ENCODE measurements around the gene DPEP2. TPM values are rescaled to one million over a fixed set of nuclear protein-coding genes. Genes with fewer than 3 reads are reported as not detected.

DPEP2 gene
- total and polyA plus RNA-seq, 2 experiments from 2014 or later = not detected

- Histone ChIP-seq H3K4me3 (no peak overlapping the region), H3K27me3 (ENCODE audit: insufficient read depth) (no peaks in the 10 kb centered on the region), H3K79me2 (replicated peaks; ENCODE audit: insufficient read depth) (no peaks in the 10 kb centered on the region), H3F3A (replicated peaks; ENCODE audit: low read depth) (0 out of 2 replicates have a peak, but pooled peaks cover 3% of the 10 kb centered on the region), H3K27ac (ENCODE audit: low read depth) (no peak overlapping the region), H3K36me3 (ENCODE audit: insufficient read depth) (no peaks in the 10 kb centered on the region), H3K9me2 (ENCODE audit: insufficient read depth) (0 out of 2 replicates have a peak, but pooled peaks cover 2% of the 10 kb centered on the region), H3K4me2 (no peak overlapping the region), H2AFZ (no peak overlapping the region), H3K4me1 (ENCODE audit: insufficient read depth) (no peaks in the 10 kb centered on the region), H4K20me1 (replicated peaks; ENCODE audit: insufficient read depth) (no peaks in the 10 kb centered on the region)
- H3K36me3 Mint-ChIP-seq (ENCODE audit: low read depth) = no peaks in the 10 kb centered on the region
- H3K9me3 Mint-ChIP-seq = no peaks in the 10 kb centered on the region
- H3K4me3 Mint-ChIP-seq = no peak overlapping the region
- ATAC-seq (no peak), DNase-seq (ENCODE audit: low spot score) (no peak)
- peaks cover 4% of the 10 kb centered on the region for H3K27me3 Mint-ChIP-seq (ENCODE audit: insufficient read depth, low read depth, poor library complexity)
- peaks cover 8% of the 10 kb centered on the region; the same call in 2 of the 3 replicates for H3K4me1 Mint-ChIP-seq
- TF ChIP-seq ZNF462 (CRISPR knock-in tag; IDR thresholded peaks at IDR 0.05) = no peak
- no peak for TF ChIP-seq ZNF331 (CRISPR knock-in tag; IDR thresholded peaks at IDR 0.05; ENCODE audit: low read depth)
- no peak for TF ChIP-seq EZH2phosphoT487 (IDR thresholded peaks at IDR 0.05; ENCODE audit: unreplicated experiment)
- no peak for TF ChIP-seq CTCF (conservative IDR thresholded peaks at IDR 0.05; ENCODE audit: low read depth in 2 of 2)
- no peak for TF ChIP-seq ETS1 (IDR thresholded peaks at IDR 0.05)
- TF ChIP-seq ZNF114 (CRISPR knock-in tag; IDR thresholded peaks at IDR 0.05) = no peak
- no peak for TF ChIP-seq EZH2 (IDR thresholded peaks at IDR 0.05; ENCODE audit: low read depth, unreplicated experiment)
- no peak for TF ChIP-seq STAT1 (IDR thresholded peaks at IDR 0.05; ENCODE audit: unreplicated experiment)
- no peak for TF ChIP-seq CREB1 (CRISPR knock-in tag; IDR thresholded peaks at IDR 0.05; ENCODE audit: low read depth)
- no peak for TF ChIP-seq REST (IDR thresholded peaks at IDR 0.05; ENCODE audit: unreplicated experiment)
- TF ChIP-seq NANOG (IDR thresholded peaks at IDR 0.05; ENCODE audit: borderline replicate concordance) = no peak
- no peak for TF ChIP-seq JUNB (IDR thresholded peaks at IDR 0.05; ENCODE audit: unreplicated experiment)
- TF ChIP-seq POLR2AphosphoS5 (IDR thresholded peaks at IDR 0.05; ENCODE audit: low read depth) = no peak
- 0 out of 2 replicates have a peak overlapping the region, but pooled peaks have one; percentile 26 for H3K27ac Mint-ChIP-seq
Measured at GRCh38 chr16:68003031-68003430, 3.7 kb upstream of the DPEP2 start.

All from GM23338 (cell line).